Liver (tissue), 3 donors: ENCODE data around the gene FAM131C.

Experiments
- HNF4G ChIP-seq: IDR thresholded peaks from 2 replicates; pipeline ENCODE4 v1.6.1; 2016; ENCODE audit warnings: antibody characterized with exemption
- JUND ChIP-seq, 2 donors: IDR thresholded peaks; 2 replicates each; pipeline ENCODE4 v1.6.1; 2016; ENCODE audit warnings: antibody characterized with exemption in 2 of 2
- REST ChIP-seq: IDR thresholded peaks from 2 replicates; pipeline ENCODE4 v1.6.1; 2016; ENCODE audit warnings: antibody characterized with exemption, mild to moderate bottlenecking
- SP1 ChIP-seq: IDR thresholded peaks from 2 replicates; pipeline ENCODE4 v1.6.1; 2018; ENCODE audit warnings: antibody characterized with exemption, mild to moderate bottlenecking
- TAF1 ChIP-seq: conservative IDR thresholded peaks from 2 replicates; pipeline ENCODE4 v1.6.1; 2016; ENCODE audit warnings: antibody characterized with exemption, mild to moderate bottlenecking
- YY1 ChIP-seq: IDR thresholded peaks from 2 replicates; pipeline ENCODE4 v1.6.1; 2016; ENCODE audit warnings: antibody characterized with exemption, mild to moderate bottlenecking
- TF ChIP-seq, protein P1 (sequence below): fragments of 150-350 bp; IDR thresholded peaks from 2 replicates; pipeline ENCODE4 v1.5.1; 2017; ENCODE audit warnings: improper control_type of control experiment, low read depth, low read length; ENCODE audit not compliant: missing input control
- TF ChIP-seq, protein P2 (sequence below): IDR thresholded peaks from 2 replicates; pipeline ENCODE4 v1.6.1; 2016; ENCODE audit warnings: antibody characterized with exemption
- donor health status: healthy.
- donor health status: healthy.

- TF ChIP-seq, protein P1, sequence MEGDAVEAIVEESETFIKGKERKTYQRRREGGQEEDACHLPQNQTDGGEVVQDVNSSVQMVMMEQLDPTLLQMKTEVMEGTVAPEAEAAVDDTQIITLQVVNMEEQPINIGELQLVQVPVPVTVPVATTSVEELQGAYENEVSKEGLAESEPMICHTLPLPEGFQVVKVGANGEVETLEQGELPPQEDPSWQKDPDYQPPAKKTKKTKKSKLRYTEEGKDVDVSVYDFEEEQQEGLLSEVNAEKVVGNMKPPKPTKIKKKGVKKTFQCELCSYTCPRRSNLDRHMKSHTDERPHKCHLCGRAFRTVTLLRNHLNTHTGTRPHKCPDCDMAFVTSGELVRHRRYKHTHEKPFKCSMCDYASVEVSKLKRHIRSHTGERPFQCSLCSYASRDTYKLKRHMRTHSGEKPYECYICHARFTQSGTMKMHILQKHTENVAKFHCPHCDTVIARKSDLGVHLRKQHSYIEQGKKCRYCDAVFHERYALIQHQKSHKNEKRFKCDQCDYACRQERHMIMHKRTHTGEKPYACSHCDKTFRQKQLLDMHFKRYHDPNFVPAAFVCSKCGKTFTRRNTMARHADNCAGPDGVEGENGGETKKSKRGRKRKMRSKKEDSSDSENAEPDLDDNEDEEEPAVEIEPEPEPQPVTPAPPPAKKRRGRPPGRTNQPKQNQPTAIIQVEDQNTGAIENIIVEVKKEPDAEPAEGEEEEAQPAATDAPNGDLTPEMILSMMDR, result no peak
- TF ChIP-seq TAF1, result no peak
- TF ChIP-seq SP1, result no peak
- TF ChIP-seq HNF4G, result no peak
- TF ChIP-seq JUND (IDR thresholded peaks at IDR 0.05), result no peak
- no peak for TF ChIP-seq YY1
- TF ChIP-seq, protein P2, sequence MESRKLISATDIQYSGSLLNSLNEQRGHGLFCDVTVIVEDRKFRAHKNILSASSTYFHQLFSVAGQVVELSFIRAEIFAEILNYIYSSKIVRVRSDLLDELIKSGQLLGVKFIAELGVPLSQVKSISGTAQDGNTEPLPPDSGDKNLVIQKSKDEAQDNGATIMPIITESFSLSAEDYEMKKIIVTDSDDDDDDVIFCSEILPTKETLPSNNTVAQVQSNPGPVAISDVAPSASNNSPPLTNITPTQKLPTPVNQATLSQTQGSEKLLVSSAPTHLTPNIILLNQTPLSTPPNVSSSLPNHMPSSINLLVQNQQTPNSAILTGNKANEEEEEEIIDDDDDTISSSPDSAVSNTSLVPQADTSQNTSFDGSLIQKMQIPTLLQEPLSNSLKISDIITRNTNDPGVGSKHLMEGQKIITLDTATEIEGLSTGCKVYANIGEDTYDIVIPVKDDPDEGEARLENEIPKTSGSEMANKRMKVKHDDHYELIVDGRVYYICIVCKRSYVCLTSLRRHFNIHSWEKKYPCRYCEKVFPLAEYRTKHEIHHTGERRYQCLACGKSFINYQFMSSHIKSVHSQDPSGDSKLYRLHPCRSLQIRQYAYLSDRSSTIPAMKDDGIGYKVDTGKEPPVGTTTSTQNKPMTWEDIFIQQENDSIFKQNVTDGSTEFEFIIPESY, result no peak
- TF ChIP-seq REST, result no peak
These were observed 8.2 kb upstream of the FAM131C start for GRCh38 chr1:16081636-16082035.
